Endothelial cell of umbilical vein (primary cell): ENCODE measurements around the gene KCTD1. TPM values are rescaled to one million over a fixed set of nuclear protein-coding genes. Genes with fewer than 3 reads are reported as not detected.

ENCODE experiments used
- BruUV-seq: library from RNA; stranded (reverse); fragments of 400-500 nt; replicated peaks from 2 replicates; lab custom pipeline; 2021; lab: Mats Ljungman, UMichigan
- CTCF ChIA-PET: fragments of 300-600, 350-600 bp; sonication (Branson Sonifier 250); formaldehyde crosslinking; loops from one replicate; lab custom pipeline; 2021; ENCODE audit warnings: antibody characterized with exemption, inconsistent platforms; lab: Charles Lee
- POLR2A ChIA-PET: fragments of 300-600, 350-600 bp; sonication (Branson Sonifier 250); formaldehyde crosslinking; loops from one replicate; lab custom pipeline; 2021; ENCODE audit warnings: antibody characterized with exemption, inconsistent platforms; lab: Charles Lee
- DNase-seq: peaks from one replicate; pipeline ENCODE4 v3.0.0-alpha.2; 2011; ENCODE audit warnings: low read depth, low spot score
- FAIRE-seq: peaks from 2 replicates; lab custom pipeline; 2011; peaks lifted over from hg19 to GRCh38; lab: Jason Lieb, UNC
- H2AFZ ChIP-seq: 2 replicates; pipeline ENCODE4 v1.6.0; 2012; ENCODE audit warnings: low read depth, low read length, control low read depth, inconsistent platforms
- H3K27ac ChIP-seq: 2 replicates; pipeline ENCODE4 v1.5.1; 2011; ENCODE audit warnings: low read depth, mild to moderate bottlenecking, control low read depth, low read length, moderate library complexity; ENCODE audit not compliant: insufficient read depth
- H3K27me3 ChIP-seq, 2 experiments: 2 replicates each; pipeline versions ENCODE4 v1.6.0 to v1.6.1; 2011; ENCODE audit warnings: low read length in 2 of 2, mixed read lengths in 1 of 2; ENCODE audit not compliant: control insufficient read depth in 2 of 2, insufficient read depth in 2 of 2
- H3K36me3 ChIP-seq, 2 experiments: 2 replicates in 1 of 2; 3 replicates in 1 of 2; pipeline ENCODE4 v1.5.1; 2011; ENCODE audit warnings: low read length in 2 of 2, mild to moderate bottlenecking in 1 of 2, moderate library complexity in 1 of 2; ENCODE audit not compliant: control insufficient read depth in 2 of 2, insufficient read depth in 2 of 2; ENCODE audit errors: extremely low read depth in 1 of 2
- H3K4me1 ChIP-seq: 3 replicates; pipeline ENCODE4 v1.5.1; 2011; ENCODE audit warnings: mild to moderate bottlenecking, low read length; ENCODE audit not compliant: control insufficient read depth, insufficient read depth; ENCODE audit errors: extremely low read depth
- H3K4me2 ChIP-seq: 2 replicates; pipeline ENCODE4 v1.6.1; 2011; ENCODE audit warnings: low read length, control low read depth, mixed read lengths; ENCODE audit not compliant: insufficient read depth
- H3K4me3 ChIP-seq, 3 experiments: fragments of 200-600 bp in 1 of 3; sonication (generic), shearing (Covaris generic) in 1 of 3; replicated peaks in 1 of 3; 2 replicates each; pipeline ENCODE4 v1.5.1; 2011 to 2016; ENCODE audit warnings: control low read depth in 3 of 3, low read length in 3 of 3, mild to moderate bottlenecking in 2 of 3, inconsistent platforms in 1 of 3, low read depth in 1 of 3, moderate library complexity in 1 of 3; ENCODE audit not compliant: insufficient read depth in 1 of 3
- H3K79me2 ChIP-seq: 2 replicates; pipeline ENCODE4 v1.6.0; 2012; ENCODE audit warnings: low read length, inconsistent platforms; ENCODE audit not compliant: control insufficient read depth, insufficient read depth
- H3K9ac ChIP-seq: replicated peaks from 2 replicates; pipeline ENCODE3; 2011; ENCODE audit warnings: low read length, control low read depth; ENCODE audit not compliant: insufficient read depth; ENCODE audit errors: extremely low read depth
- H3K9me1 ChIP-seq: replicated peaks from 3 replicates; pipeline ENCODE4 v1.6.0; 2011; ENCODE audit warnings: mild to moderate bottlenecking, low read length; ENCODE audit not compliant: control insufficient read depth, insufficient read depth; ENCODE audit errors: extremely low read depth
- H3K9me3 ChIP-seq: replicated peaks from 2 replicates; pipeline ENCODE4 v1.5.1; 2012; ENCODE audit warnings: low read length, inconsistent platforms; ENCODE audit not compliant: control insufficient read depth, insufficient read depth
- H4K20me1 ChIP-seq: replicated peaks from 2 replicates; pipeline ENCODE3; 2011; ENCODE audit warnings: mild to moderate bottlenecking, low read length; ENCODE audit not compliant: control insufficient read depth, insufficient read depth; ENCODE audit errors: extremely low read depth
- EZH2 ChIP-seq: IDR thresholded peaks from 2 replicates; pipeline ENCODE4 v1.6.1; 2012; ENCODE audit warnings: borderline replicate concordance, low read depth, mild to moderate bottlenecking, moderate library complexity, low read length, inconsistent platforms; ENCODE audit not compliant: severe bottlenecking
- FOS ChIP-seq: IDR thresholded peaks from 2 replicates; pipeline ENCODE4 v1.6.1; 2011; ENCODE audit warnings: mild to moderate bottlenecking, low read length, moderate library complexity, borderline replicate concordance; ENCODE audit not compliant: insufficient read depth
- POLR2A ChIP-seq: IDR thresholded peaks from 2 replicates; pipeline ENCODE4 v1.6.1; 2012; ENCODE audit warnings: low read depth, mild to moderate bottlenecking, control low read depth, low read length
- POLR2AphosphoS5 ChIP-seq: IDR thresholded peaks from 2 replicates; pipeline ENCODE4 v1.6.1; 2012; ENCODE audit warnings: low read depth, mild to moderate bottlenecking, control low read depth, low read length, moderate library complexity; ENCODE audit not compliant: insufficient read depth
- dilution Hi-C: fragments of 300-500 bp; cut with MboI; formaldehyde crosslinking; loops from one replicate; pipeline ENCODE4 v1.15.0; 2019; ENCODE audit warnings: low sequenced_read_pairs; ENCODE audit not compliant: extremely low pct_ligation_motif_present
- intact Hi-C: fragments of 100-400 bp; cut with micrococcal nuclease; formaldehyde crosslinking; loops from one replicate; pipeline ENCODE4 v1.10.0; 2022
- polyA plus RNA-seq, 4 experiments: library from polyadenylated mRNA; depleted of rRNA in 3 of 4; stranded (reverse) in 3 of 4; unstranded in 1 of 4; fragments of >200 nt; gene quantifications; 2 replicates each; pipeline versions ENCODE4 v1.2.1 to v1.2.3, GENCODE V29; 2011 to 2012; ENCODE audit warnings: missing spikeins in 1 of 4
- total RNA-seq: library from RNA; stranded (reverse); gene quantifications from 2 replicates; pipeline ENCODE4 v1.2.3, GENCODE V29; 2021
- TF ChIP-seq, protein P1 (sequence below), 2 donors: IDR thresholded peaks; 1 replicate in 1 of 2; 2 replicates in 1 of 2; pipeline ENCODE4 v1.5.1; 2011; ENCODE audit warnings: low read length in 2 of 2, mild to moderate bottlenecking in 2 of 2, moderate library complexity in 2 of 2, control low read depth in 1 of 2, inconsistent platforms in 1 of 2, low read depth in 1 of 2; ENCODE audit not compliant: insufficient read depth in 1 of 2; ENCODE audit errors: extremely low read depth in 1 of 2

The KCTD1 gene
- total and polyA plus RNA-seq, 2 donors (not counting 3 experiments of a cell fraction or from before 2014, with no cell fraction given), result 6.1 to 12.1 TPM

GRCh38 chr18:26575865-26576217 lies 27.5 kb upstream of the KCTD1 start:
- peaks cover 2% of the 10 kb centered on the region for H3K4me1 ChIP-seq
- H3K79me2 ChIP-seq, result no peaks in the 10 kb centered on the region
- DNase-seq (no peak), FAIRE-seq (no peak)
- TF ChIP-seq POLR2A (no peak), FOS (no peak), POLR2AphosphoS5 (no peak), EZH2 (no peak)
- TF ChIP-seq, protein P1, sequence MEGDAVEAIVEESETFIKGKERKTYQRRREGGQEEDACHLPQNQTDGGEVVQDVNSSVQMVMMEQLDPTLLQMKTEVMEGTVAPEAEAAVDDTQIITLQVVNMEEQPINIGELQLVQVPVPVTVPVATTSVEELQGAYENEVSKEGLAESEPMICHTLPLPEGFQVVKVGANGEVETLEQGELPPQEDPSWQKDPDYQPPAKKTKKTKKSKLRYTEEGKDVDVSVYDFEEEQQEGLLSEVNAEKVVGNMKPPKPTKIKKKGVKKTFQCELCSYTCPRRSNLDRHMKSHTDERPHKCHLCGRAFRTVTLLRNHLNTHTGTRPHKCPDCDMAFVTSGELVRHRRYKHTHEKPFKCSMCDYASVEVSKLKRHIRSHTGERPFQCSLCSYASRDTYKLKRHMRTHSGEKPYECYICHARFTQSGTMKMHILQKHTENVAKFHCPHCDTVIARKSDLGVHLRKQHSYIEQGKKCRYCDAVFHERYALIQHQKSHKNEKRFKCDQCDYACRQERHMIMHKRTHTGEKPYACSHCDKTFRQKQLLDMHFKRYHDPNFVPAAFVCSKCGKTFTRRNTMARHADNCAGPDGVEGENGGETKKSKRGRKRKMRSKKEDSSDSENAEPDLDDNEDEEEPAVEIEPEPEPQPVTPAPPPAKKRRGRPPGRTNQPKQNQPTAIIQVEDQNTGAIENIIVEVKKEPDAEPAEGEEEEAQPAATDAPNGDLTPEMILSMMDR (IDR thresholded peaks at IDR 0.05; ENCODE audit: extremely low read depth in 1 of 2, insufficient read depth in 1 of 2, low read depth in 1 of 2, low read length in 2 of 2), result no peak
- H3K4me3 ChIP-seq, result no peak overlapping the region
- H3K36me3 ChIP-seq, result no peaks in the 10 kb centered on the region
- H2AFZ ChIP-seq, result no peak overlapping the region
- dilution Hi-C loops (no loop called here), intact Hi-C loops (no loop called here)
- H3K4me2 ChIP-seq, result no peak overlapping the region
- peaks cover 16 to 34% of the 10 kb centered on the region in 2 experiments for H3K27me3 ChIP-seq
- H3K9me1 ChIP-seq, result no peaks in the 10 kb centered on the region
- H4K20me1 ChIP-seq, result no peaks in the 10 kb centered on the region
- H3K9ac ChIP-seq, result no peak overlapping the region
- BruUV-seq, result no TSS peak
- no peaks in the 10 kb centered on the region for H3K9me3 ChIP-seq
- CTCF ChIA-PET, result interaction anchor here (0.8 kb wide), 1 partner anchor 192 kb away, joined by 3 read pairs; no protein-coding TSS in a partner anchor
- no peak overlapping the region for H3K27ac ChIP-seq
- POLR2A ChIA-PET, result no interaction called here
